ENCODE results near the gene MSI1.

The MSI1 gene

DNA sequence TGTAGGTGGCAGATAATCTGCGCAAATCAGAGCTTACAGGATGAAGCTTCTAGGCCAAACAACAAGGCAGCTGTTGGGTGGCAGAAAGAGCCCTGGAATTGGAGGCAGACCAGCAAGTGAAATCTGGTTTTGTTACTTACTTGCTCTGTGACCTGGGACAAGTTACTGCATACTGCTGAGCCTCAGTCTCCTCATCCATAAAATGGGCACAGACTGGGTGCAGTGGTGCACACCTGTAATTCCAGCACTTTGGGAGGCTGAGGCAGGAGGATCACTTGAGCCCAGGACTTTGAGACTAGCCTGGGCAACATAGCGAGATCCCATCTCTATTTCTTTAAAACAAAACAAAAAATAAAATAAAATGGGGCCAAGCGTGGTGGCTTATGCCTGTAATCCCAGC is 37.6 kb upstream of the MSI1 start:
- in situ Hi-C loops (cut with MboI; ENCODE audit: low pct_unique_long_range_greater_than_20kb, low sequenced_read_pairs, unreplicated experiment) = no loop called here
- DNase-seq (ENCODE audit: low spot score) = no peak
- no peak for TF ChIP-seq CTCF (IDR thresholded peaks at IDR 0.05; ENCODE audit: extremely low read depth, insufficient read depth, missing control alignments)

DNA sequence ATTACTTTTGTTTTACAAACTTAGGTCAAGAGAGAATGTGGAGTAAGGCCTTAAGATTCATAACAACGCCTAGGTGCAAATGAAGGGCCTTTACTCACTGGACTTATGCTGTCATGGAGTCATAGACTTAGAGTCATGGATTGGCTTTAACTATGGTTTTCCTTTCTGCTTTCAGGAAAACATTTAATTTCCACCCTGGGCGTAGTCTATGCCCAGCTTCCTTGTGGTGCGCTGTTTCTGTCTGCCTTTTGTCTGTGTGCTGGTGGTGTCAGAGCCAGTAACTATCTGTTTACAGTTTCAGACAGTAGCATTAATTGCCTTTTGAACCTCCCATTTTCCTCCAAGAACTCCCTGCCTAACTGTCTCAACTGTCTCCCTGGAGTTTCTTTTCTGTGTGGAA is 37.1 kb upstream of the MSI1 start:
- no peak for TF ChIP-seq CTCF (IDR thresholded peaks at IDR 0.05; ENCODE audit: extremely low read depth, insufficient read depth, missing control alignments)
- no peak for DNase-seq (ENCODE audit: low spot score)
- in situ Hi-C loops (cut with MboI; ENCODE audit: low pct_unique_long_range_greater_than_20kb, low sequenced_read_pairs, unreplicated experiment) = no loop called here

GRCh38 chr12:120404271-120404670 is 35.3 kb upstream of the MSI1 start:
- DNase-seq (ENCODE audit: low spot score) = no peak
- no peak for TF ChIP-seq CTCF (IDR thresholded peaks at IDR 0.05; ENCODE audit: extremely low read depth, insufficient read depth, missing control alignments)
- in situ Hi-C loops (cut with MboI; ENCODE audit: low pct_unique_long_range_greater_than_20kb, low sequenced_read_pairs, unreplicated experiment) = no loop called here

DNA sequence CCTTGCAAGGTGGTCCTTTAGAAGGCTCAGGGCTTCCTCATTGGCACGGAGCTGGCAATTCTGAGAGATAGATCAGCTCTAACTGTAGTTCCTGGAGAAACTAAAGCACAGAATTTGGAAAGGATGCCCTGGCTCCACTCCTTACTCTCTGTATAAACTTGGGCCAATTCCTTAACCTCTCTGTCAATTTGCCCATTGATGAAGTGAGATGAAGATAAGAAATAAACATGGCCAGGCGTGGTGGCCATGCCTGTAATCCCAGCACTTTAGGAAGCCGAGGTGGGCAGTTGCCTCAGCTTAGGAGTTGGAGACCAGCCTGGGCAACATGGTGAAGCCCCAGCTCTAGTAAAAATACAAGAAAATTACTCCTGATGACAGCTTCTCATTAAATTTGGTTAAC is 34.9 kb upstream of the MSI1 start:
- no peak for TF ChIP-seq CTCF (IDR thresholded peaks at IDR 0.05; ENCODE audit: extremely low read depth, insufficient read depth, missing control alignments)
- in situ Hi-C loops (cut with MboI; ENCODE audit: low pct_unique_long_range_greater_than_20kb, low sequenced_read_pairs, unreplicated experiment) = no loop called here
- DNase-seq (ENCODE audit: low spot score) = no peak

DNA sequence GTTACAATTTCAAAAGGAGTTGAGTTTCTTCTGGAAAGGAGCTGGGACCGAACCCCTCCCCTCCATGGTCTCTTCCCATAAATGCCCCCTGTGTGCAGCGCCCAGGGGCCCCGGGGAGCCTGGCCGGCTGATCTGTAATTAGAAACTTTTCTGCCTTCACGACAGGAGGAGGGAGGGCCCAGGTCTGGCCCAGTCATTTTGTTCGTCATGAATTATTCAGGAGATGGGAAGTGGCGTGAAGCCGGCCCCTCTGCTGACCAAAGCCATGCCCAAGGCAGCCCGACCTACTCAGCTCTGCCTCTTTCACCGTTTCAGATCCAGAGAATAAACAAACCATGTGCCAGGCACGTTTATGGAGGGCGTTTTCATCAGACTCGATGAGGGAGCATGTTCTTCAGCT is 33.3 kb upstream of the MSI1 start:
- TF ChIP-seq CTCF (IDR thresholded peaks at IDR 0.05; ENCODE audit: extremely low read depth, insufficient read depth, missing control alignments) = no peak
- in situ Hi-C loops (cut with MboI; ENCODE audit: low pct_unique_long_range_greater_than_20kb, low sequenced_read_pairs, unreplicated experiment) = no loop called here
- no peak for DNase-seq (ENCODE audit: low spot score)

- TF ChIP-seq CTCF (IDR thresholded peaks at IDR 0.05; ENCODE audit: extremely low read depth, insufficient read depth, missing control alignments) = no peak
- in situ Hi-C loops (cut with MboI; ENCODE audit: low pct_unique_long_range_greater_than_20kb, low sequenced_read_pairs, unreplicated experiment) = no loop called here
- DNase-seq (ENCODE audit: low spot score) = peak; percentile 42
Observed at GRCh38 chr12:120399531-120399930, 30.6 kb upstream of the MSI1 start.

Data from GM13977 (cell line).